GM12891 (cell line): ENCODE measurements around the gene CATSPERE.

Experiments
- DNase-seq: peaks from one replicate; pipeline ENCODE4 v3.0.0; 2011; ENCODE audit warnings: low spot score; ENCODE audit not compliant: insufficient read length
- FAIRE-seq: peaks from 2 replicates; lab custom pipeline; 2011; peaks lifted over from hg19 to GRCh38; lab: Jason Lieb, UNC
- PAX5 ChIP-seq: IDR thresholded peaks from 2 replicates; pipeline ENCODE4 v1.6.1; 2011; ENCODE audit warnings: low read length, moderate library complexity, mild to moderate bottlenecking; ENCODE audit not compliant: insufficient read depth, severe bottlenecking
- POLR2A ChIP-seq: IDR thresholded peaks from 2 replicates; pipeline ENCODE4 v1.6.1; 2011; ENCODE audit warnings: low read depth, low read length, control low read depth
- POLR2AphosphoS5 ChIP-seq: IDR thresholded peaks from 2 replicates; pipeline ENCODE4 v1.6.1; 2011; ENCODE audit warnings: low read depth, low read length, control low read depth
- POU2F2 ChIP-seq: IDR thresholded peaks from 2 replicates; pipeline ENCODE4 v1.6.1; 2011; ENCODE audit warnings: low read depth, mild to moderate bottlenecking, control low read depth, low read length, moderate library complexity
- SPI1 ChIP-seq: IDR thresholded peaks from 2 replicates; pipeline ENCODE4 v1.6.1; 2011; ENCODE audit warnings: low read depth, low read length, control low read depth
- TAF1 ChIP-seq: IDR thresholded peaks from 2 replicates; pipeline ENCODE4 v1.6.1; 2011; ENCODE audit warnings: low read depth, low read length, control low read depth

CATSPERE gene

DNA sequence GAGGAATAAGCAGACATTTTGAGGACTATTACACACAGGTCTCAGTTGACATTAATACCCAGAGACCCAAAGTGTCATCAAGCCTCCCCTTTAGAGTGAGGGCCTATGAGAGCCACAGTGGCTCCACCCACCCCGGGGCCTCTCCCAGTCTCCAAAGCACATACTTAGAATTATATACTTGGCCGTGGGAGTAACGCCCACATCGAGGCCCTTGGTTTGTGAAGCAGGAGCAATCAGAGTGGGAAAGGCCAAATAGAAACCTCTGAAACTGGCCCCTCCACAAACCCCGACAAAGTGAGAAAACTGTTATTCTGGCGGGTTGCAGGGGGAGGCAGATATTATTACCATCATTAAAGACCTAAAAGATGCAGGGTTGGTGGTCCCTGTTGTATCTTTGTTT is 184.8 kb downstream of the CATSPERE start:
- TF ChIP-seq POLR2A = no peak
- TF ChIP-seq PAX5 = no peak
- no peak for TF ChIP-seq POU2F2
- no peak for TF ChIP-seq SPI1
- TF ChIP-seq TAF1 = no peak
- no peak for TF ChIP-seq POLR2AphosphoS5
- no peak for FAIRE-seq
- DNase-seq = no peak

GRCh38 chr1:244647819-244648218 is 186.7 kb downstream of the CATSPERE start:
- TF ChIP-seq POU2F2 = no peak
- TF ChIP-seq TAF1 = no peak
- no peak for TF ChIP-seq POLR2A
- no peak for TF ChIP-seq PAX5
- TF ChIP-seq POLR2AphosphoS5 = no peak
- TF ChIP-seq SPI1 = no peak
- no peak for FAIRE-seq

DNA sequence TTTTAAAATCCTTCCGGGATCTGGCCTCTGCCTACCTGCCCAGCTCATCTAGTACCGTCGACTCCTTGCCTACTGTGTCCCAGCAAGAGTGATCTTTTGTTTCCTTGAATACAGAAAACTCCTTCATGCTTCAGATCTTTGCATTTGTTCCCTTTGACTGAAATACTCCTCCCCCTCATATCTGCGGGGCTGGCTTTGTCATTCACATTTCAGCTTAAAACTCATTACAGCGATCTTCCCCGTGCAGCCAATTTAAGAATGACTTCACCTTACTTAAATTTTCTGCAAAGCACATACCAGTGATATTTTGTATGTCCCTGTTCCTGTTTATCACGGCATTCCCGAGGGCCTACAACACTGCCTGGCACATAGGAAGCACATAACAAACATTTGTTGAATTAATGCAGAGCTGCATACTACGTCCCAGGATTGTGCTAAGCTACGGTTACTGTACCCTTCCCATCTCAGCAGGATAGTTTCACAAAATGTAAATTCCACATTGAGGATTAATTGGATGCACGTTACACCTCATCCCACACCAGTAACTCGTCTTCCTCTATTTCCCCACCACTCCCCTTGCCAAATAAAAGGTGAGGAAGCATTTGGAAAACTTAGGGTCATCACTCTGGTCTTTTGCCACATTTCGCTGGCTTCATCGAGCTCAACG is 191.0 kb downstream of the CATSPERE start:
- TF ChIP-seq TAF1 = no peak
- peak; percentile 54; the same call in 1 of the 2 replicates for TF ChIP-seq POLR2A
- TF ChIP-seq PAX5 = no peak
- FAIRE-seq (no peak), DNase-seq (no peak)

More at GRCh38 chr1:244647819-244648218, 186.7 kb downstream of the CATSPERE start:
- no peak for DNase-seq

GRCh38 chr1:244652623-244653438 is 191.8 kb downstream of the CATSPERE start, which contains the start of gene DESI2:
Gene DESI2, plus strand, starts transcription at chr1:244653126. Its CDS starts 188 bp downstream, at chr1:244653314.
- peak; percentile 96 for FAIRE-seq
- peak; percentile 92 for DNase-seq
- peak; percentile 70; the same call in 1 of the 2 replicates for TF ChIP-seq POLR2AphosphoS5
- TF ChIP-seq TAF1 = peak; percentile 68
- TF ChIP-seq SPI1 = no peak
- peak; percentile 84 for TF ChIP-seq POLR2A
- TF ChIP-seq POU2F2 = 0 out of 2 replicates have a peak, but pooled peaks have one; percentile 23
- no peak for TF ChIP-seq PAX5

GRCh38 chr1:244653439-244654107 is 192.5 kb downstream of the CATSPERE start:
- TF ChIP-seq POLR2AphosphoS5 = no peak
- no peak for TF ChIP-seq POU2F2
- TF ChIP-seq PAX5 = no peak
- no peak for TF ChIP-seq TAF1
- no peak for TF ChIP-seq POLR2A
- TF ChIP-seq SPI1 = no peak

GRCh38 chr1:244654108-244655038 is 193.3 kb downstream of the CATSPERE start:
- TF ChIP-seq POU2F2 = no peak
- TF ChIP-seq POLR2AphosphoS5 = no peak
- no peak for TF ChIP-seq TAF1
- no peak for TF ChIP-seq PAX5
- DNase-seq = no peak
- no peak for FAIRE-seq

More at GRCh38 chr1:244653439-244654107, 192.5 kb downstream of the CATSPERE start:
- FAIRE-seq = no peak
- no peak for DNase-seq

- no peak for FAIRE-seq
Observed at GRCh38 chr1:244655186-244655585, 194.1 kb downstream of the CATSPERE start.

GRCh38 chr1:244657421-244657820 is 196.3 kb downstream of the CATSPERE start:
- FAIRE-seq = no peak
- no peak for DNase-seq
- TF ChIP-seq SPI1 (no peak), PAX5 (no peak), POLR2A (no peak), TAF1 (no peak), POLR2AphosphoS5 (no peak), POU2F2 (no peak)

More at GRCh38 chr1:244655186-244655585, 194.1 kb downstream of the CATSPERE start:
- no peak for DNase-seq
- TF ChIP-seq POLR2A = no peak

- TF ChIP-seq POLR2A (no peak), POU2F2 (no peak), SPI1 (no peak), TAF1 (no peak), PAX5 (no peak), POLR2AphosphoS5 (no peak)
- no peak for FAIRE-seq
- no peak for DNase-seq
Observed at GRCh38 chr1:244659694-244660093, 198.6 kb downstream of the CATSPERE start.
